ENCODE results near the gene CRIM1.

DNA sequence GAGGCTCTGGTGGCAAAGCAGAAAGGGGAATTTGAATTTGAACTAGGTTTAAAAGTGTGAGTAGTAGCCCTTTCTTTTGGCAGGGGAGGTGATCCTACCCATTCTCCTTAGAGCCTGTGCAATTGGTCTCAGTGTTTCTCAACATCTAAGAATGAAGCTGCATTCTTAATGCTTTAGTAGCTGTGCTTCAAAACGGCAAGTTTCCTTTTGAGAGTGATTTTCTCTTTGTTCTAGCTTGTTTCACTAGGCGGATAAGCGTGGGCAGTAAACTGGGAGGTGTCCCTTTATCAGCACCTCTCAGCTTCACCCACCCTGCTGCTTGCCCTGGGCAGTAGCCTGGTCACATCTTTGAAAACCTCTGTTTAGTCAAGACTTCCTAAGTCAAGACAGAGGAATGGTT, 6.7 kb downstream of the CRIM1 start:
- TF ChIP-seq POLR2A (IDR thresholded peaks at IDR 0.05) = no peak
- TF ChIP-seq CTCF (IDR thresholded peaks at IDR 0.05) = no peak
